Right lobe of liver (tissue), 4 donors: ENCODE measurements around the gene PLCB4.

Experiments
- POLR2A ChIP-seq: fragments of 450-650 bp; IDR thresholded peaks from one replicate; pipeline ENCODE4 v1.6.1; 2017; ENCODE audit warnings: antibody characterized with exemption, mild to moderate bottlenecking
- TF ChIP-seq, protein P1 (sequence below), 4 donors: fragments of 200-600 bp in 3 of 4; fragments of 450-650 bp in 1 of 4; IDR thresholded peaks; one replicate each; pipeline versions ENCODE4 v1.5.1 to v1.8.0; 2016 to 2022; ENCODE audit warnings: antibody characterized with exemption in 4 of 4, mild to moderate bottlenecking in 2 of 4
- donor health status: DM: no; HTN: no; CAD: no.
- donor health status: DM: no; HTN: no; CAD: no.
- donor health status: DM: no; HTN: yes; CAD: no.

DNA sequence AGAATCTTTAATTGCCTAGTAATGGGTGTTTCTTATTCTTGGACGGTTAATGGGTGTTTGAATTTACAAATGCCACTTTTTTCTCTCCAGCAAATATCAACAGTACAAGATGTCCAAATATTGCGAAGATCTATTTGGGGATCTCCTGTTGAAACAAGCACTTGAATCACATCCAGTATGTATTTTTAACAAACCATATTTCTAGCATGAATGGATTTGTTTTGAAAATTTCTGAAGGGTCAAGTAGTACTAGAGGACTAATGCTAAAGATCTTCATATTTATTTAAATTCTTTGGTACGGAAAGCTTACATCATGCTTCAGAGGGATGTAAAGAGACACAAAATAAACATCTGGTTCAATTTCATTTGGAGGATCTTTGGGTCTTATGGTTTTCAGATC, 321.6 kb downstream of the PLCB4 start:
- TF ChIP-seq, protein P1, sequence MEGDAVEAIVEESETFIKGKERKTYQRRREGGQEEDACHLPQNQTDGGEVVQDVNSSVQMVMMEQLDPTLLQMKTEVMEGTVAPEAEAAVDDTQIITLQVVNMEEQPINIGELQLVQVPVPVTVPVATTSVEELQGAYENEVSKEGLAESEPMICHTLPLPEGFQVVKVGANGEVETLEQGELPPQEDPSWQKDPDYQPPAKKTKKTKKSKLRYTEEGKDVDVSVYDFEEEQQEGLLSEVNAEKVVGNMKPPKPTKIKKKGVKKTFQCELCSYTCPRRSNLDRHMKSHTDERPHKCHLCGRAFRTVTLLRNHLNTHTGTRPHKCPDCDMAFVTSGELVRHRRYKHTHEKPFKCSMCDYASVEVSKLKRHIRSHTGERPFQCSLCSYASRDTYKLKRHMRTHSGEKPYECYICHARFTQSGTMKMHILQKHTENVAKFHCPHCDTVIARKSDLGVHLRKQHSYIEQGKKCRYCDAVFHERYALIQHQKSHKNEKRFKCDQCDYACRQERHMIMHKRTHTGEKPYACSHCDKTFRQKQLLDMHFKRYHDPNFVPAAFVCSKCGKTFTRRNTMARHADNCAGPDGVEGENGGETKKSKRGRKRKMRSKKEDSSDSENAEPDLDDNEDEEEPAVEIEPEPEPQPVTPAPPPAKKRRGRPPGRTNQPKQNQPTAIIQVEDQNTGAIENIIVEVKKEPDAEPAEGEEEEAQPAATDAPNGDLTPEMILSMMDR (IDR thresholded peaks at IDR 0.05), result no peak
- TF ChIP-seq POLR2A, result no peak
